GM18505 (cell line): ENCODE results near the gene RRP36.

Experiments used
- ATAC-seq: cut with Tn5 transposase; IDR thresholded peaks from one replicate; pipeline ENCODE4 v1.9.1; 2021; ENCODE audit not compliant: unreplicated experiment
- POLR2A ChIP-seq: IDR thresholded peaks from 4 replicates; pipeline ENCODE4 v1.6.1; 2011; ENCODE audit warnings: borderline replicate concordance; ENCODE audit not compliant: insufficient read depth, insufficient read length; ENCODE audit errors: extremely low read depth

RRP36 gene

GRCh38 chr6:43053545-43054205, 32.3 kb downstream of the RRP36 start, which contains the start of gene CUL7:
TSS of gene CUL7 (minus strand) at chr6:43053851. CDS start at chr6:43052788, 1,063 bp downstream.
- ATAC-seq = peak; percentile 72

GRCh38 chr6:43054206-43054943, 33.0 kb downstream of the RRP36 start:
- ATAC-seq = no peak
- TF ChIP-seq POLR2A = no peak

More at GRCh38 chr6:43053545-43054205, 32.3 kb downstream of the RRP36 start, which contains the start of gene CUL7:
- TF ChIP-seq POLR2A = peak; percentile 91

GRCh38 chr6:43055966-43056365, 34.5 kb downstream of the RRP36 start:
- ATAC-seq = no peak
- no peak for TF ChIP-seq POLR2A

- no peak for ATAC-seq
- no peak for TF ChIP-seq POLR2A
Observed at GRCh38 chr6:43058531-43058930, 37.1 kb downstream of the RRP36 start.

- peak; percentile 89 for TF ChIP-seq POLR2A
- peak; percentile 82 for ATAC-seq
Observed at GRCh38 chr6:43059168-43060033, 38.0 kb downstream of the RRP36 start, which contains the start of the genes KLC4 and MRPL2. TSS of gene KLC4 (plus strand) at chr6:43059631. CDS start at chr6:43061336, 1,705 bp downstream. TSS of gene MRPL2 (minus strand) at chr6:43059434. CDS start at chr6:43059381, 53 bp downstream.

GRCh38 chr6:43060034-43060754, 38.8 kb downstream of the RRP36 start:
- no peak for ATAC-seq
- TF ChIP-seq POLR2A = no peak

- no peak for TF ChIP-seq POLR2A
- ATAC-seq = no peak
Observed at GRCh38 chr6:43060755-43061633, 39.6 kb downstream of the RRP36 start.

- no peak for ATAC-seq
Observed at GRCh38 chr6:43061861-43062260, 40.4 kb downstream of the RRP36 start.

GRCh38 chr6:43062818-43063217, 41.4 kb downstream of the RRP36 start:
- TF ChIP-seq POLR2A = no peak
- ATAC-seq = no peak

More at GRCh38 chr6:43061861-43062260, 40.4 kb downstream of the RRP36 start:
- no peak for TF ChIP-seq POLR2A

GRCh38 chr6:43070028-43070632, 48.7 kb downstream of the RRP36 start:
- ATAC-seq = no peak
- no peak for TF ChIP-seq POLR2A
